ENCODE data around the gene EDAR.

Gene EDAR

DNA sequence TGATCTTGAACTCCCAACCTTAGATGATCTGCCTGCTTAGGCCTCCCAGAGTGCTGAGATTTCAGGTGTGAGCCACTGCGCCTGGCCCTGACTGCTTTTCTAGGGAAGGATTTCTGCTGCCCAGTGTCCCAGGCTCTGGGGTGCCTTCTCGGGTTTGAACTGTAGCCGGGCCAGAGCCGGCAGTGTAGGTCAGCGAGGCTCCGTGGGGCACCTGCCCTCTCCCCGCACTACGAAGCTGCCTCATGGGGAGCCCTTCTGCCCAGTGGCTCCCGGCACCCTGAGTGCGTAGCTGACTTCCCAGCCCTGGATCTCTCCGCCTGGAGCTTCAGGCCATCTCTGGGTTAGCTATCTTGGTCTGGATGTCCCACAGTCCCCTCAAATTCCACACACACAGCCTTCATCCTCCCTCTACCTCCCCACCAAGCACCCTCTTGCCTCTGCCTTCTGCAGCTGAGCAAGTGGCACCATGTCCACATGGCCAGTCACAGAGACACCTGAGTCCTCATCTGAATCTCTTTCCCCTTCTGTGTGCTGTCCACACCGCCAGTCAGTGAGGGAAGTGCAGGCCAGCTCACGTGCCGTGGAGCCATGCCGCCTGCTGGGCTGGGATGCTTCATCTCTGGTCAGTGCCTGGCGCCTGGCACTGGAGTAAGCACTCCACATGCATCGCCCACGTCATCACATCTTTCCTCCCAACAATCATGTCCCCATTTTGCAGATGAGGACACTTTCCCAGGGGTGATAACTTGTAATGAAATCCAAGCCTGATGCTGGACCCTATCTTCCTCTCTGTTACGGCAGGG lies 69.2 kb downstream of the EDAR start:
- DNase-seq (ENCODE audit: extremely low read depth, low read depth), result no peak
- TF ChIP-seq, protein P1, sequence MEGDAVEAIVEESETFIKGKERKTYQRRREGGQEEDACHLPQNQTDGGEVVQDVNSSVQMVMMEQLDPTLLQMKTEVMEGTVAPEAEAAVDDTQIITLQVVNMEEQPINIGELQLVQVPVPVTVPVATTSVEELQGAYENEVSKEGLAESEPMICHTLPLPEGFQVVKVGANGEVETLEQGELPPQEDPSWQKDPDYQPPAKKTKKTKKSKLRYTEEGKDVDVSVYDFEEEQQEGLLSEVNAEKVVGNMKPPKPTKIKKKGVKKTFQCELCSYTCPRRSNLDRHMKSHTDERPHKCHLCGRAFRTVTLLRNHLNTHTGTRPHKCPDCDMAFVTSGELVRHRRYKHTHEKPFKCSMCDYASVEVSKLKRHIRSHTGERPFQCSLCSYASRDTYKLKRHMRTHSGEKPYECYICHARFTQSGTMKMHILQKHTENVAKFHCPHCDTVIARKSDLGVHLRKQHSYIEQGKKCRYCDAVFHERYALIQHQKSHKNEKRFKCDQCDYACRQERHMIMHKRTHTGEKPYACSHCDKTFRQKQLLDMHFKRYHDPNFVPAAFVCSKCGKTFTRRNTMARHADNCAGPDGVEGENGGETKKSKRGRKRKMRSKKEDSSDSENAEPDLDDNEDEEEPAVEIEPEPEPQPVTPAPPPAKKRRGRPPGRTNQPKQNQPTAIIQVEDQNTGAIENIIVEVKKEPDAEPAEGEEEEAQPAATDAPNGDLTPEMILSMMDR (IDR thresholded peaks at IDR 0.05; ENCODE audit: low read depth, low read length), result no peak

DNA sequence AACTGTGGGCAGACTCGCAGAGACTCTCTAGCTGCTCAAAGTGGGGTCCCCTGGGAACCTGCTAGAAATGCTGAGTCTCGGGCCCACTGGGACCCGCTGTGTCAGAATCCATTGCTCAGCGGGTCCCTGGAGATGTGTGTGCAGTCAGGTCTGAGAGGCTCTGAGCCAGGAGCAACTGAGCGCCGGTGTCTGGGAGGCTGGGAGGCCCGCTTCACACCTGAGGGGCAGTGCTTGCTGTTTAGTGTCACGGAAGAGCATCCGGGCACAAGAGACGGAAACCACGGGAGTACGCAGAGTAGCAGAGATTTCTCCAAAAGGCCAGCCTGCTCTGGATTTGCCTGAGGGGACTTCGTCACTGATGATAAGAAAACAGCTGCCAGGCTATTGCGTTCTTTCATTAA lies 70.1 kb downstream of the EDAR start:
- TF ChIP-seq, protein P1 (IDR thresholded peaks at IDR 0.05; ENCODE audit: low read depth, low read length), result no peak
- no peak for DNase-seq (ENCODE audit: extremely low read depth, low read depth)

DNA sequence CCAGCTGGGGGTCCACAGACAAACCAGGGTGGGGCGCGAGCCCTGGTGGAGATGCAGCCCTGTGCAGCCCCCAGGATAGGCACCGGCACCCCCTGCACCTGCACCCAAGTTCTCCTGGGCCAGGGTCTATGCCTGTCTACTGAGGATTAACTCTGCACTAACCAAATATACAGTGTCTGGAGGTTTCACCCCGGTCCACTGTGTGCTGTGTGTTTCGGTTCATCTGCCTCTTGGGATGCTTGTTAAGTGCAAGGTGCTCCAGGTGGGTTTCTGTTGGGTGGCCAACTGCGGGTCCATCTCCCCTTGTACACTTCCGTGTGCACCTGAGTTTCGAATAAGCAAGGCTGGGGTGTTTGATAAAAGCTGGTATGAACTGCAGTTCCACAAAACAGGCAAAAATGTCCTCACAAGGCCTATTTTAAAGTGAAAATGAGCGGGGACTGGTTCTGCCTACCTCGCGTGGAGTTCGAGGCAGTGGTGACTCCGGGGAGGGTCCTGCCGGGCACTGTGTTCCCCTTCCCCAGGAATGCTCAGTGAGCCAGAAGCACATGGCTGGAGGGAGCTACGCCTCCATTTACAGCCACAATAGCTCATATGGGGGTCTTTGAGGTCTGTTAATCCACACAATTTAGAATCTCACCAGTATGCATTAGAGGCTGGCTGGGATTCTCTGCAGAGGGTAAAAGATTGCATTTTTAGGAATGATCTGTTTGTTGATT lies 70.7 kb downstream of the EDAR start:
- TF ChIP-seq, protein P1 (IDR thresholded peaks at IDR 0.05; ENCODE audit: low read depth, low read length), result no peak
- no peak for DNase-seq (ENCODE audit: extremely low read depth, low read depth)

DNA sequence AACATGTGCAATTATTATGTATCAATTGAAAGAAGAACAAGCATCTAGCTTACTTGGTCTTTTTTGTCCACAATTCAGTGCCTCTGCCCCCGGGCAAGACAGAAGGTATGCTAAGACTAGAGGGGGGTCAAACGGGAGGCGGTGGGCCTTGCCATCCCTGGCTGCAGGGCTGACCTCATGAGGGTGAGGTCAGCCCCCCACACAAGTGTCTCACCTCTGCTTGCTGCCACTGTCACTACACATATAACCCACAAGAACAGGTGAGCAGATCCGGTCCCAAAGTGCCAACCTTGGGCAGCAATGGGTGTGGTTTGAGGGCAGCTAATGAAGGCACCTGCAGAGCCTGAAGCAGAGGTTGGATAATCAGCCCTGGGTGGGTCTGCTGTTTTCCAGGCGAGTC lies 71.5 kb downstream of the EDAR start:
- TF ChIP-seq, protein P1 (IDR thresholded peaks at IDR 0.05; ENCODE audit: low read depth, low read length), result no peak
- DNase-seq (ENCODE audit: extremely low read depth, low read depth), result no peak

DNA sequence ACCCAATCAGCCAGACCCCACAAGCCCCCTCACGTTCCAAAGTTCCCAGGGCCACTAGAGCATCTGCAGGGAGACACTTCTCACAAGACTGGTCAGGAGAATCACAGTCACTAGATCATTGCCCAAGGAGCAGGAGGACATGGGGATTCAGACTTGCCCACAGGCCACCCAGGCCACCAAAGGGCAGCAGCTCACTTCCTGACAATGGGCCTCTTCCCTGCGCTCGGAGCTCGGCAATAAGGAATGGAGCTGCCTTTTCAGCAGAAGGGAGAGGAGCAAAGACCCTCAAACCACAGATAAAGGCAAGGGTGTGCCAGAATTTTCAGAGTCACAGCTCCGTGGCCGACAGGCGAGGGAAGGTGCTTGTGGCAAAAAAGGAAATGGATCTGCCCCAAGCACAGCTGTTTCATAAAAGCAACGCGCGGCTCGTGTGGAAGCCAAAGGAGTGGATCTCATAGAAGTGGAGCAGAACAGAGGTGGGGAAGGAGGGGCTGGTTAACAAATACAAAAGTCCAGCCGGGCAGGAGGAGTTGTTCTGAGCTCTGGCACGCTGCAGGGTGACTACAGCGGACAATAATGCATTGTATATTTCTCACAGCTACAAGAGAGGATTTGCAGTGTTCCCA lies 72.1 kb downstream of the EDAR start:
- no peak for DNase-seq (ENCODE audit: extremely low read depth, low read depth)
- TF ChIP-seq, protein P1 (IDR thresholded peaks at IDR 0.05; ENCODE audit: low read depth, low read length), result no peak

DNA sequence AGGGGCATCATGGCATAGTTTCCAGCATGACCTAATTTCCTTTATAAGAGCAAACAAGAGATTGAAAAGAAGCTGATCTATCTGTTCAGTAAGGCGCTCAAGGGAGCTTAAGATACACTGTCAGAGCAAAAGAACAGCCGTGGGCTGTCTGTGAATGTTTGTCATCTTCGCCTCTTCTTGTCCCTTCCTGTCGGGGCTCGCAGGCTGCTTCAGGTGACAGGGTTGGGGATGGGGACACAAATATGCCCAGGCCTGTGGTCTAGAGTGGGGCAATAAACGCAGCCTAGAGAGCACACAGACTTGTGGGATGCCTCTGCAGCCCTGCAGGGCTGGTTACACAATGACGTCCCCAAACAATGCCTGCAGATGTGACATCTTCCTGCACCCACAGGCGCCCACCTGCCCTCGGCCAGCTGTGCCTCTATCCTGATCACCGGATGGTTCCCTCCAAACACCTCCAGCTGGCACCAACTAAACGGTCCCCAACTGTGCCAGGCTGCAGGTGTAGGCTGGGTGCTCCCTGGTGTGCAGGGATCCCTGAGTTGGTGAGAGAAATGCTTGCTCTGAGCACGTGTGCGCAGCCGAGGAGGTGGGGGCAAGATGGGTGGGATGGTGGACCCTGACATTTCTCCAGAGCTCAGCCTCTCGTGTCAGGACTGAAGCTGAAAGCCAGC lies 72.8 kb downstream of the EDAR start:
- TF ChIP-seq, protein P1 (IDR thresholded peaks at IDR 0.05; ENCODE audit: low read depth, low read length), result no peak
- DNase-seq (ENCODE audit: extremely low read depth, low read depth), result no peak
